PFSK-1 (cell line): ENCODE results near the gene SEMA3D.

ENCODE experiments used
- FOXP2 ChIP-seq: optimal IDR thresholded peaks from 2 replicates; pipeline ENCODE3; 2011; ENCODE audit warnings: borderline replicate concordance, control low read depth, inconsistent platforms; ENCODE audit not compliant: insufficient read depth; ENCODE audit errors: extremely low read length, extremely low read depth
- POLR2AphosphoS5 ChIP-seq: IDR thresholded peaks from 2 replicates; pipeline ENCODE4 v1.6.1; 2012; ENCODE audit warnings: low read depth, mild to moderate bottlenecking, control low read depth, low read length, moderate library complexity
- SIN3A ChIP-seq: IDR thresholded peaks from 2 replicates; pipeline ENCODE4 v1.6.1; 2012; ENCODE audit warnings: mild to moderate bottlenecking, low read length, moderate library complexity, borderline replicate concordance; ENCODE audit not compliant: insufficient read depth
- TAF1 ChIP-seq: IDR thresholded peaks from 2 replicates; pipeline ENCODE4 v1.6.1; 2012; ENCODE audit warnings: low read length, control low read depth, borderline replicate concordance; ENCODE audit not compliant: insufficient read depth
- TF ChIP-seq, protein P1 (sequence below), 2 experiments: IDR thresholded peaks; 2 replicates each; pipeline versions ENCODE4 v1.6.1 to v1.8.0; 2011 to 2012; ENCODE audit warnings: low read depth in 2 of 2, low read length in 2 of 2, control low read depth in 1 of 2, inconsistent platforms in 1 of 2, mild to moderate bottlenecking in 1 of 2, moderate library complexity in 1 of 2; ENCODE audit not compliant: insufficient read depth in 1 of 2

The SEMA3D gene

DNA sequence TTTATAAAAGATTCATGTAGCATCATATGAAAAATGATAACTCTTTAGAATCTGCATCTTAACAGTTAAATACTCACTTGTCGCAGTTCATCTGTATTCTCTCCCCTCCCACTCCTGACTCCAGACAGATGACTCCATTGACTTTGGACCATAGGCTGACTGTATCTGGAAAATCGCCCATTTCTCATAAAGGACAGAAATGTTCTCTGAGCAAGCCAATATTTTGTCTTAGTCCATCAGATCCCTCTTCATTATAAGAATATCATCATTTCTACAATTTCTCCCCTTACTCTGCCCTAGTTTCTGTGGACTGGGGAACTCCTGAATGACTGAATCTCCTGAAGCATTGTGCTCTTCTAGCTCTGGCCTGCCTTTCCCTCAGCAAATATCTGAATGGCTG, 125.4 kb downstream of the SEMA3D start:
- TF ChIP-seq SIN3A (no peak), TAF1 (no peak), POLR2AphosphoS5 (no peak), FOXP2 (no peak)
- TF ChIP-seq, protein P1, sequence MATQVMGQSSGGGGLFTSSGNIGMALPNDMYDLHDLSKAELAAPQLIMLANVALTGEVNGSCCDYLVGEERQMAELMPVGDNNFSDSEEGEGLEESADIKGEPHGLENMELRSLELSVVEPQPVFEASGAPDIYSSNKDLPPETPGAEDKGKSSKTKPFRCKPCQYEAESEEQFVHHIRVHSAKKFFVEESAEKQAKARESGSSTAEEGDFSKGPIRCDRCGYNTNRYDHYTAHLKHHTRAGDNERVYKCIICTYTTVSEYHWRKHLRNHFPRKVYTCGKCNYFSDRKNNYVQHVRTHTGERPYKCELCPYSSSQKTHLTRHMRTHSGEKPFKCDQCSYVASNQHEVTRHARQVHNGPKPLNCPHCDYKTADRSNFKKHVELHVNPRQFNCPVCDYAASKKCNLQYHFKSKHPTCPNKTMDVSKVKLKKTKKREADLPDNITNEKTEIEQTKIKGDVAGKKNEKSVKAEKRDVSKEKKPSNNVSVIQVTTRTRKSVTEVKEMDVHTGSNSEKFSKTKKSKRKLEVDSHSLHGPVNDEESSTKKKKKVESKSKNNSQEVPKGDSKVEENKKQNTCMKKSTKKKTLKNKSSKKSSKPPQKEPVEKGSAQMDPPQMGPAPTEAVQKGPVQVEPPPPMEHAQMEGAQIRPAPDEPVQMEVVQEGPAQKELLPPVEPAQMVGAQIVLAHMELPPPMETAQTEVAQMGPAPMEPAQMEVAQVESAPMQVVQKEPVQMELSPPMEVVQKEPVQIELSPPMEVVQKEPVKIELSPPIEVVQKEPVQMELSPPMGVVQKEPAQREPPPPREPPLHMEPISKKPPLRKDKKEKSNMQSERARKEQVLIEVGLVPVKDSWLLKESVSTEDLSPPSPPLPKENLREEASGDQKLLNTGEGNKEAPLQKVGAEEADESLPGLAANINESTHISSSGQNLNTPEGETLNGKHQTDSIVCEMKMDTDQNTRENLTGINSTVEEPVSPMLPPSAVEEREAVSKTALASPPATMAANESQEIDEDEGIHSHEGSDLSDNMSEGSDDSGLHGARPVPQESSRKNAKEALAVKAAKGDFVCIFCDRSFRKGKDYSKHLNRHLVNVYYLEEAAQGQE (IDR thresholded peaks at IDR 0.05; ENCODE audit: insufficient read depth in 1 of 2, low read depth in 2 of 2, low read length in 2 of 2): no peak

DNA sequence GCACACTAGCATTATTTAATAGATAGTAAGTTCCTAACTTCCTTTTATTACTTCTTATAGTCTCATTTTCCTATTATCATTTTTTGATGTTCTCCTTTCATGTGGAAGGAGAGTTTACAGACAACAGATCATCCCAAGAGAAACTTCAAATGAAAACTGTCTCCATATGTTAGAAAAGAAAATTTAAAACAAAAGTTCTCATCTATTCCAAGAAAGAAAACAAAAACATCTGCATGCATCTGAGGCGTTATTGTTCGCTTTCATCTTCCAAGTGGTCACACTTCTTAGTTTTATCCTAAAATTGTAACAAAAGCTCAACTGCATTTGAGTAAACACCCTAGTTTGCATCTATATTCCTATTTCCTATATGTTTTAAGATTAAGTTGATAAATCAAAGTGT, 126.2 kb downstream of the SEMA3D start:
- TF ChIP-seq SIN3A (no peak), FOXP2 (no peak), TAF1 (no peak), POLR2AphosphoS5 (no peak)
- TF ChIP-seq, protein P1 (IDR thresholded peaks at IDR 0.05; ENCODE audit: insufficient read depth in 1 of 2, low read depth in 2 of 2, low read length in 2 of 2): no peak

DNA sequence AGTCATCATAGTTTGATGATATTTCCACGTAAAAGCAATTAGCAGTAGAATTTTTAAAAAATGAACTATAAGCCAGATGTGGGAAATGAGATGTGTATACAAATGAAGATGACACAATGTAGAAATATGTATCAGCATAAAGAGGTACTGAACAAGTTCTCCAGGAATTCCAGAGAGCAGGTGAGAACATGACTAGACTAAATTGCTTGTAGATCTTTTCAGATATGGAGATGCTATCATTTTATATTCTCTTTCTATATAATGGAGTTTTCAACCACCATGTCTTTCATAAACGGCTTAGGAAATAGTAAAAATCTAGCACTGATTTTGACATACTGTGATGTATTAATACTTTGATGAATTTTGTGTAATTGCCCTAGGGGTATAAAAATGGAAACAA, 130.9 kb downstream of the SEMA3D start:
- TF ChIP-seq, protein P1 (IDR thresholded peaks at IDR 0.05; ENCODE audit: insufficient read depth in 1 of 2, low read depth in 2 of 2, low read length in 2 of 2): no peak
- TF ChIP-seq TAF1 (no peak), POLR2AphosphoS5 (no peak), FOXP2 (no peak), SIN3A (no peak)

DNA sequence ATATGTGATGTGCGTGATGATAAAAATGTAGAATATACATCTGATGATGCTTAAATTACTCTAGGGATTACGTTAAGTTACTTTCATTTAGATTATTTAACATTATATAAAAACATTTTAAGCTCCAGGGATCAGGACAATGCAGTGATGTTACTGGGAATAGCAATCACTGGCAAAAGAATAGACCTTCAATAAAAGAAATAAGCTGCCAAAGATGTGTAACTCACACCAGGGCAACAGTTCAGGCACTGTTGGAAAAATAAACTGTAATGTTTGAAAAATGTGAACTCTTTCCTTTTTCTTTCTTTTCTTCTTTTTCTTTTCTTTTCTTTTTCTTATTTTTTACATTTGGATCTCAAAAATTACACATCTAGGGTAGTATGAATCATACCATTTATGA, 131.7 kb downstream of the SEMA3D start:
- TF ChIP-seq FOXP2 (no peak), TAF1 (no peak), SIN3A (no peak), POLR2AphosphoS5 (no peak)
- TF ChIP-seq, protein P1 (IDR thresholded peaks at IDR 0.05; ENCODE audit: insufficient read depth in 1 of 2, low read depth in 2 of 2, low read length in 2 of 2): no peak

DNA sequence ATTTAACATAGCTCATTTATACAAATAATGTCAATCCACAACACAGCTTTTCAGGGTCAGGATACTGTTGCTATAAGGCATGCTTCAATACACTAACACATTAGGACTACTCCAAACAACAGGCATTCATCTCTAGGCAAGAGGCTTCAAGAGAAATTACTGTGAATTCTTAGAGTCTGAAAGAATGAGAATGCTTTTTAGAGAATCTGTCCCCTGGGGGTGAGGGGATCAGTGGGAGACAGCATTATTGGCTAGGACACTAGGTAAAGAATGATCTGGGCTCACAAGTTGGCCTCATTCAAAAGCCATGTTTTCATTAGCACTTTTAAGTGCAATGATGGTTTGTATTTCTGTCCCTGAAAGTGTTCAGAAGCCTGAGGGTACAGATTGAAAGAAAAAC, 132.6 kb downstream of the SEMA3D start:
- TF ChIP-seq POLR2AphosphoS5 (no peak), SIN3A (no peak), TAF1 (no peak), FOXP2 (no peak)
- TF ChIP-seq, protein P1 (IDR thresholded peaks at IDR 0.05; ENCODE audit: insufficient read depth in 1 of 2, low read depth in 2 of 2, low read length in 2 of 2): no peak
